H1 (cell line): Measurements from ENCODE around the gene ATP11C.

Source experiments
- POLR2A ChIP-seq, 2 experiments: IDR thresholded peaks; 1 replicate in 1 of 2; 2 replicates in 1 of 2; pipeline ENCODE4 v1.6.1; 2011; ENCODE audit warnings: low read depth in 2 of 2, low read length in 2 of 2, mild to moderate bottlenecking in 2 of 2; ENCODE audit errors: control extremely low read depth in 1 of 2
- POLR2AphosphoS5 ChIP-seq: IDR thresholded peaks from 2 replicates; pipeline ENCODE4 v1.6.1; 2011; ENCODE audit warnings: low read depth, low read length
- TF ChIP-seq, protein P1 (sequence below): IDR thresholded peaks from 2 replicates; pipeline ENCODE4 v1.6.1; 2012; ENCODE audit warnings: inconsistent platforms

DNA sequence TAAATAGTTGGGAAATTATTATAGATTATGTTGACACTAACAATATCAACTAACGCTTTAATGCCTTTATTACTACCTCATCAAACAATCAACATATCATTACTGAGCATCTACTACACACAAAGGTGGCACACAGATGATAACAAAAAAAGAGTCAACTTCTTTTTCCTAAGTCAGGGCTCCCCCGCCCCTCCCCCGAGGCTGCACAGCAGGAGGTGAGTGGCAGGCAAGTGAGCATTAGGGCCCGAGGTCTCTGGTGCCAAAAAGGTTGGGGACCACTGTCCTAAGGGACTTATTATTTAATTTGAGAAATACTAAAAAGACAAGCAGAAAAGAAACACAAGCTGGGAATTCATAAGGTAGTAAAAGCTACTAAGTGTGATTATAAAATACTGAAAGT, 174.6 kb downstream of the ATP11C start:
- no peak for TF ChIP-seq POLR2AphosphoS5
- TF ChIP-seq, protein P1, sequence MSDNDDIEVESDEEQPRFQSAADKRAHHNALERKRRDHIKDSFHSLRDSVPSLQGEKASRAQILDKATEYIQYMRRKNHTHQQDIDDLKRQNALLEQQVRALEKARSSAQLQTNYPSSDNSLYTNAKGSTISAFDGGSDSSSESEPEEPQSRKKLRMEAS, result no peak
- no peak for TF ChIP-seq POLR2A (IDR thresholded peaks at IDR 0.05; ENCODE audit: control extremely low read depth in 1 of 2, low read depth in 2 of 2, low read length in 2 of 2)
